Measurements from ENCODE around the gene RPL41. TPM values are rescaled to one million over a fixed set of nuclear protein-coding genes. Genes with fewer than 3 reads are reported as not detected.

Gene RPL41
- total RNA-seq, 4 donors from 2014 or later: 2,553 to 3,094 (median 2,929) TPM

DNA sequence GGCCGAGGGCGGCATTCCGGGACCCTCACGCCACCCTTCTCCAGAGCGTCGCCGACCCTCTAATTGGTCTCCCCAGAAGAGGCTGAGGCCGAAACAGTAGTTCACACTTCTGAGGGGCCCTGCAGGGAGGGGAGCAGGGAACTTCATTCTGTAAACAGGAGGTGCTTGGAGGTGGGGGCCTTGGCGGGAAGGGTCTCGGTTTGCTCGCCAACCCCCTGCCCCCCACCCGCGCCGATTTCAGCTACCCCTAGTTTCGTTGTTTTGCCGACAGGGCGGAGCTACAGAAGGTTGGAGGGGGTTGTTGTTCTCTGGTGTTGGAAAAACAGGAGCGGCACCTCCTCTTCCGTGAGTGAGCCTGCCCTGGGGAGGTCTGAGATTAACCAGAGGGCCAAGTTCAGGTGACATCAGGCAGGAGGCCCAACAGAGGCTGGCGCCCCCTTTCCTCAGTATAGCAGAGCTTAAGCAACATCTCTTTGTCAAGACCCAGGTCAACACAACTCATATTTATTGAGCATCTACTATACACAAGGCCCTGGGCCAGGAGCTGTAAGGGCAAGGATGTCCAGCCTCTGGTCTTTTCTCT is 35.8 kb upstream of the RPL41 start:
- DNase-seq (ENCODE audit: low spot score): no peak
- TF ChIP-seq, protein P1, sequence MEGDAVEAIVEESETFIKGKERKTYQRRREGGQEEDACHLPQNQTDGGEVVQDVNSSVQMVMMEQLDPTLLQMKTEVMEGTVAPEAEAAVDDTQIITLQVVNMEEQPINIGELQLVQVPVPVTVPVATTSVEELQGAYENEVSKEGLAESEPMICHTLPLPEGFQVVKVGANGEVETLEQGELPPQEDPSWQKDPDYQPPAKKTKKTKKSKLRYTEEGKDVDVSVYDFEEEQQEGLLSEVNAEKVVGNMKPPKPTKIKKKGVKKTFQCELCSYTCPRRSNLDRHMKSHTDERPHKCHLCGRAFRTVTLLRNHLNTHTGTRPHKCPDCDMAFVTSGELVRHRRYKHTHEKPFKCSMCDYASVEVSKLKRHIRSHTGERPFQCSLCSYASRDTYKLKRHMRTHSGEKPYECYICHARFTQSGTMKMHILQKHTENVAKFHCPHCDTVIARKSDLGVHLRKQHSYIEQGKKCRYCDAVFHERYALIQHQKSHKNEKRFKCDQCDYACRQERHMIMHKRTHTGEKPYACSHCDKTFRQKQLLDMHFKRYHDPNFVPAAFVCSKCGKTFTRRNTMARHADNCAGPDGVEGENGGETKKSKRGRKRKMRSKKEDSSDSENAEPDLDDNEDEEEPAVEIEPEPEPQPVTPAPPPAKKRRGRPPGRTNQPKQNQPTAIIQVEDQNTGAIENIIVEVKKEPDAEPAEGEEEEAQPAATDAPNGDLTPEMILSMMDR (IDR thresholded peaks at IDR 0.05): no peak
- ATAC-seq (ENCODE audit: low FRiP score): no peak

- DNase-seq (ENCODE audit: low spot score) (no peak), ATAC-seq (ENCODE audit: low FRiP score) (no peak)
- TF ChIP-seq, protein P1 (IDR thresholded peaks at IDR 0.05): no peak
Observed at GRCh38 chr12:56081393-56082347, 34.8 kb upstream of the RPL41 start.

- ATAC-seq (ENCODE audit: low FRiP score): no peak
- TF ChIP-seq, protein P1 (IDR thresholded peaks at IDR 0.05): no peak
- DNase-seq (ENCODE audit: low spot score): no peak
Observed at GRCh38 chr12:56082382-56082781, 34.1 kb upstream of the RPL41 start.

GRCh38 chr12:56082967-56083366 is 33.5 kb upstream of the RPL41 start:
- TF ChIP-seq, protein P1 (IDR thresholded peaks at IDR 0.05): no peak
- ATAC-seq (ENCODE audit: low FRiP score) (no peak), DNase-seq (ENCODE audit: low spot score) (no peak)

DNA sequence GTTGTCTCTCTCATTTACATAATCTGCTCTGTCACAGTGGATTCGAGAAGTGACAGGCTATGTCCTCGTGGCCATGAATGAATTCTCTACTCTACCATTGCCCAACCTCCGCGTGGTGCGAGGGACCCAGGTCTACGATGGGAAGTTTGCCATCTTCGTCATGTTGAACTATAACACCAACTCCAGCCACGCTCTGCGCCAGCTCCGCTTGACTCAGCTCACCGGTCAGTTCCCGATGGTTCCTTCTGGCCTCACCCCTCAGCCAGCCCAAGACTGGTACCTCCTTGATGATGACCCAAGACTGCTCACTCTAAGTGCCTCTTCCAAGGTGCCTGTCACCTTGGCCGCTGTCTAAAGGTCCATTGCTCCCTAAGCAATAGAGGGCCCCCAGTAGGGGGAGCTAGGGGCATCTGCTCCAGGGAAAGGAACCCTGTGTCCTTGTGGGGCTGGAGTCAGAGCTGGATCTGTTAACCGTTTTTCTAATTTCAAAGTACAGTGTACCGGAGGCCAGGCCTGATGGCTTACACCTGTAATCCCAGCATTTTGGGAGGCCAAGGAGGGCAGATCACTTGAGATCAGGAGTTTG is 31.4 kb upstream of the RPL41 start:
- TF ChIP-seq, protein P1 (IDR thresholded peaks at IDR 0.05): no peak
- DNase-seq (ENCODE audit: low spot score) (no peak), ATAC-seq (ENCODE audit: low FRiP score) (no peak)

GRCh38 chr12:56086096-56086495 is 30.3 kb upstream of the RPL41 start:
- DNase-seq (ENCODE audit: low spot score): no peak
- TF ChIP-seq, protein P1 (IDR thresholded peaks at IDR 0.05): no peak
- ATAC-seq (ENCODE audit: low FRiP score): no peak
